KG1 (cell line): ENCODE results near the gene TMEM38B.
"Not testable (repeated sequence)": the region's sequence is repeated elsewhere in the genome, so short reads cannot be mapped to it uniquely, and the experiment has no call there.

ENCODE experiments used
- DNase-seq: peaks from one replicate; lab custom pipeline; 2025; lab: John Stamatoyannopoulos, UW

TMEM38B gene

GRCh38 chr9:105681724-105682123 lies 12.6 kb upstream of the TMEM38B start:
- no peak for DNase-seq

GRCh38 chr9:105683688-105684275 lies 10.6 kb upstream of the TMEM38B start:
- no peak for DNase-seq

GRCh38 chr9:105686936-105687335 lies 7.4 kb upstream of the TMEM38B start:
- DNase-seq, result no peak

- no peak for DNase-seq
Observed at GRCh38 chr9:105690742-105691141, 3.6 kb upstream of the TMEM38B start.

GRCh38 chr9:105693435-105694189 lies 729 bp upstream of the TMEM38B start:
- DNase-seq, result peak; percentile 24

- peak; percentile 58 for DNase-seq
Observed at GRCh38 chr9:105694848-105695581, 674 bp downstream of the TMEM38B start.

- no peak for DNase-seq
Observed at GRCh38 chr9:105696219-105696793, 2.0 kb downstream of the TMEM38B start.

GRCh38 chr9:105697871-105698270 lies 3.5 kb downstream of the TMEM38B start:
- no peak for DNase-seq

- DNase-seq, result no peak
Observed at GRCh38 chr9:105698348-105698870, 4.1 kb downstream of the TMEM38B start.

GRCh38 chr9:105700668-105701067 lies 6.3 kb downstream of the TMEM38B start:
- DNase-seq, result no peak

- DNase-seq, result no peak
Observed at GRCh38 chr9:105701145-105701544, 6.8 kb downstream of the TMEM38B start.

- no peak for DNase-seq
Observed at GRCh38 chr9:105702207-105702606, 7.9 kb downstream of the TMEM38B start.

- not testable (repeated sequence) for DNase-seq
Observed at GRCh38 chr9:105703638-105704037, 9.3 kb downstream of the TMEM38B start.

- DNase-seq, result no peak
Observed at GRCh38 chr9:105706156-105706555, 11.8 kb downstream of the TMEM38B start.

GRCh38 chr9:105708405-105708804 lies 14.1 kb downstream of the TMEM38B start:
- no peak for DNase-seq

GRCh38 chr9:105710638-105711037 lies 16.3 kb downstream of the TMEM38B start:
- no peak for DNase-seq

GRCh38 chr9:105711867-105712266 lies 17.5 kb downstream of the TMEM38B start:
- DNase-seq, result no peak

GRCh38 chr9:105712297-105712696 lies 18.0 kb downstream of the TMEM38B start:
- DNase-seq, result no peak

- no peak for DNase-seq
Observed at GRCh38 chr9:105712773-105713172, 18.4 kb downstream of the TMEM38B start.

- DNase-seq, result no peak
Observed at GRCh38 chr9:105713260-105714019, 19.1 kb downstream of the TMEM38B start.

- DNase-seq, result no peak
Observed at GRCh38 chr9:105714020-105714331, 19.6 kb downstream of the TMEM38B start.

GRCh38 chr9:105716146-105716545 lies 21.8 kb downstream of the TMEM38B start:
- DNase-seq, result no peak
